PC-3 (cell line): Measurements from ENCODE around the gene CFAP54.

Experiments used
- CTCF ChIP-seq: fragments of 300-600 bp; sonication (generic); conservative IDR thresholded peaks from 2 replicates; pipeline ENCODE4 v1.5.1; 2017; ENCODE audit warnings: antibody characterized with exemption, low read depth, mild to moderate bottlenecking, low read length
- EZH2 ChIP-seq: fragments of 300-600 bp; sonication (generic); IDR thresholded peaks from one replicate; pipeline ENCODE4 v1.6.1; 2017; ENCODE audit warnings: antibody characterized with exemption, mild to moderate bottlenecking, low read length; ENCODE audit not compliant: unreplicated experiment
- EZH2phosphoT487 ChIP-seq: fragments of 300-600 bp; sonication (generic); IDR thresholded peaks from 2 replicates; pipeline ENCODE4 v1.6.1; 2018; ENCODE audit warnings: mild to moderate bottlenecking, antibody characterized with exemption, low read length, borderline replicate concordance

GRCh38 chr12:96462571-96463280 is 26.7 kb upstream of the CFAP54 start:
- no peak for TF ChIP-seq CTCF
- TF ChIP-seq EZH2 = no peak
- no peak for TF ChIP-seq EZH2phosphoT487
